Activated CD4-positive, alpha-beta T cell treated with anti-CD3 and anti-CD28 coated beads, Interleukin-10, Interleukin-2, amounts not matched to agents 100 ng/mL and 50 ng/mL, durations not matched to agents 16 hours and 8 hours (primary cell): ENCODE results near the gene MEIS2.

Experiments used
- DNase-seq: peaks from one replicate; pipeline ENCODE4 v3.0.0-alpha.2; 2020

The MEIS2 gene

DNA sequence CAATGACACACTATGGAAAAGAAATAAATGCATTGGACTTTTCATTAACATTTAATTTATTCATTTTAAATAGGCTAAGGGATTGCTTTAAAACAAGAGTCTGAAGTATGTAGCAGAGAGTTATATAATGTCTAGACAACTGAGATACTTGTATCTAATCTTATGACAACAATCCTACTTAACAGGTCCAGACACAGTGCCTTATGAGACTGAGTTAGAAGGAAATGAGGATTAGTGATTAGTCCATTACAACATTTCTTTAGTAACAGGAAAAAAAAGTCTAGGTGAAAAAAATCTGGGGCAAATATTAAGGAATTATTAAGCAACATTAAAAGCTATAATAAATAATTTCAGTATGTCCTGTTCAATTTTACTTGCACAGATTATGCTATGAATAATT is 140.6 kb downstream of the MEIS2 start:
- no peak for DNase-seq

DNA sequence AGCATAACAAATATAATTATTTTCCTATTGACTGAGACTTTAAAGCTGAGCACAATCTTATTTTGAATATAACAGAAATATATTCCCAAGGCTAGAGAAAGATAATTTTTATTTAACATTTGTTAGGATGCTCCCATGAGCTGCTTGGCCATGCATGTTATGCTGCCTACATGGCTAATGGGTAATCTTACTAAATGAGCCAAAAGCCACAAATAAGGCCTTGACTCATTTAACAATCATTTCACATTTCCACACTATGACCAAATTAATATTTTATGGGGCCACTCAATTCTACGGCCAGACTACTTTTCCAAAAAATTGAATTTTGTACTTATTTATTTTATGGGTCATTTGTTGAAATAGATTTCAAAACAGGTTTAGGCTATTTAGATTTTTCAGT is 141.7 kb downstream of the MEIS2 start:
- no peak for DNase-seq

DNA sequence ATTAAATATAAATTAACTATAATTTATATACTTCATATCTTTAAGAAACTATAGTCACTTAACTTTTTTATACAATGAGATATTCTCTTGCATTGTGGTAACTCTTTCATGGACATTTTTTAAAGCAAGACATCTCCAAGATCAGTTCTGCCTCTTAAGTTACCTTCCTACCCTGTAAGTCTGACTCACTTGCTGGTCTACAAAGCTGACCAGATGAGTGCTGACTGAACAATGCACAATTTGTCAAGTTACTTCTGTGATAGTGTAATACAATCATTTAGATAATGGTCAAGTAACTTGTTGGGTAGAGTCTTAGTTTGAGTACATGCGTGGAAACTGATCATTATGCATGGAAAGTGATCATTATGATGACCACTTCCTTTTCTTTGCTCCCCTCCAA is 145.9 kb downstream of the MEIS2 start:
- DNase-seq = no peak

DNA sequence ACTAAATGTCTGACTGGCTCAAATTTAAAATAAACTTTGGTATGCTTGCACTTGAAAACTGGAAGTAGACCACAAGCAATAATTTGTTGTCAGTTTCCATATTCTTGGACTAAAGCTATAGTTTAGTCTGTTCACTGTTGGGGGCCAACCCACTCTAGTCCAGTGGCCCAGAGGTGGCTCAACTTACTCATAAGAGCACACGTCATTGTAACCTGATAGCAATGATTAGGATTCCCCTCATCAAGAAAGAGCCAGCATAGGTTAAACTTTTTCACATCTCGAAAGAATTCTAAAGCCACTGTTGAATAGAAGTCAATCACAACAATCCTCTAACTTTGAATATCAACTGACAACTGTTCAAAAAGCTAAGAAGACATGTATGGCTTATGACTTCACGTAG is 147.0 kb downstream of the MEIS2 start:
- DNase-seq = no peak

DNA sequence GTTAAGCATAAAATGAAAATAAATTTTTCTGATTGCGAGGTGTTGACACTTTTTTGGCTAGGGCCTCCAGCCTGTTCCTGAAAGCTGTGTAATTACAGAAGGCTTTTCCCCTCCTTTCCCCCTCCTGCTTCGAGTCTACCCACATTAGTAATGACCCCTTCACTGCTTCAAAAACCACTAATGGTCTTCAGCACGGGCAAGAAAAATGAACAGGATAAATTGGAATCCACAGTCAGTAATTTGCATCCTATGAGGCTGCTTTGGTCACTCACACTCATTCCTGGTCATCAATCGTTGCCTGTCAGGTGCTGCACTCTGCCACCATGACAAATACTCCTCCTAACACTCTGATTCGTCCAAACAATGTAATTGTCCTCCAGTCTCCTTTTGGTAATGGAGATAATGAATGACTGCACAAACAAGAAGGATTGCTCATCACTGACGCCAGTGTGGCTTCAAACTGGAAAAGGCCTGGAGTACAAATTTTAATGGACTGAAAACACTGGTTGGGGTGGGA is 148.6 kb downstream of the MEIS2 start:
- no peak for DNase-seq

DNA sequence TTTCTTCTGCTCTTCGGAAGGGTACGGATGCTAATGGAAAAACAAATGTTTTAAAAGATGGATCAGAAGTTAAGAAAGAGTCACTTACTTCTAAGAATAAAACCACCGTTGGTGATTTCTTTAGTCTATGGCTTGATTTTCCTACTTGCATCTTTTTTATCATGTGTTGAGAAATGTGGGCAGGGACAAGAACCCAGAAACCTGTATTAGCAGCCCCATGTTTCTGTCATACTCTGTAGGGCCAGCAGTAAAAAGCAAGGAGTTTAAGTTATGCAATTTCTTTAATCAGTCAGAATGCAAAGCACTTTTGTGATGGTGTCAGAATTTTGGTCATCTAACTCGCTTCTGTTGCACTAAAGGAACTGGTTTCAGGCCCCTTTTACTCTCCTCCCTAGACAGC is 150.0 kb downstream of the MEIS2 start:
- DNase-seq = no peak

DNA sequence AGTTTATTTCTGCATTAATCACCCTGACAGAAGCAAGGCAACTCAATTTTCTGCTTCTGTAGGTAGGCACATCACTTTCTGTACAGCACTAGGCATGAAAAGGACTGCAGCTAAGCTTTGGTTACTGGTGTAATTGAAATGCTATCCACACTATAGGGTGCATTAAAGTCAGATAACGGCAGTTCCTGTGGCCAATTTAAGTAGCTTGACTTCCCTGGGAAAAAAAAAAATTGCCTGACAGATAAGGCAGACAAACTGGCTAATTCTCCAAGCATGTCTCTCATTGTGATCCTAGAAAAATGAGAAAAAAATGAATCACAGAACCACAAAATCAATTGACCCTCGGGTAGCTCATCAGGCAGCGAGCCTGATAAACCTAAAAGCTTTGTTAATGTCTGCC is 151.4 kb downstream of the MEIS2 start:
- no peak for DNase-seq

DNA sequence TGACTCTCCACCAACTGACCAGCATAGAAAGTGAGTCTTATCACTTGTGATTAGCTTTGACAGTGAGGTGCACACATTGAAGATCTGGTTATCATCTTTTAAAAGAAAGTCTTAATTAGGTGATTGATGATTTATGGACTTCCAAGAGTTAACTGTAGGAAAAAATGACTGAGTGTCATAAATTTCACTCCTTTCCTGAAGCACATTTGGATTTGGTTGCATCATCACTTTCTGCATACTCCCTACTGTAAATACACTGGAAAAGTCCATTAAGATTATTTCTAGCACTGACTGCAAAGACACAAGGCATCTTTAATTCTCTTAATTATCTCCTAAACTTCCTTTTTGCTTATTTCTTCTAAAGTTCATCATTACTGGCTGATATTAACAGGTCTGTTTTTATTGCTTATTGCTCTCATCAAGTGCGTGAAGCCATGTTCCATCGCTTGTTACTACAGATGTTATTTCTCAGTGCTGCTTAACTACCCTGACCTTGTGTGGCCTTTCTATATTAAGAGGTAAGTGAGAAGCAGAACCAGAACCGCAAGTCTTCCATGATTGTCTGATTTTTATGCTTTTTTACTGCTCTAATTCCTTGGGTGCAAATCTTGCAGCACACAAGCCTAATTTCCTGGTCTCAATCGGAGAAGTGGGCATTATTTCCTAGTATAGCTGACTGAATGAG is 153.2 kb downstream of the MEIS2 start:
- DNase-seq = no peak

DNA sequence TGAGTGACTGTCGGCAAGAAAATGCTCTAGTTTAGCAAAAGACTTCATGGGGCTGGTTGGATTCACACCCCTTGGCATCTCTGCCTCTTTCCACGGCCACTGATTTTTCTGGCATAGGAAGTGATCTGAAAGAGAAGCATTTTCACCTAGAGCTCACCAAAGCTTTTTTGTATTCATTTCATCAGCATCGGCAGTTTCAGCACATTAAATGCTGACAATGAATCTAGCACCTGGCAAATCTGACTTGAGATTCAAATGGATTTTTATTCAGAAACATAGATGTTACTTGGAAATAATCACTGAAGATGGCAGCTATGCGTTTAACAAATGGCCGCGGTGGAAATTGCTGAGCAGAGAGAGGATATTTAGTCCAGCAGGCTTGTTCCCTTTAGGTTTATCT is 155.9 kb downstream of the MEIS2 start:
- no peak for DNase-seq

DNA sequence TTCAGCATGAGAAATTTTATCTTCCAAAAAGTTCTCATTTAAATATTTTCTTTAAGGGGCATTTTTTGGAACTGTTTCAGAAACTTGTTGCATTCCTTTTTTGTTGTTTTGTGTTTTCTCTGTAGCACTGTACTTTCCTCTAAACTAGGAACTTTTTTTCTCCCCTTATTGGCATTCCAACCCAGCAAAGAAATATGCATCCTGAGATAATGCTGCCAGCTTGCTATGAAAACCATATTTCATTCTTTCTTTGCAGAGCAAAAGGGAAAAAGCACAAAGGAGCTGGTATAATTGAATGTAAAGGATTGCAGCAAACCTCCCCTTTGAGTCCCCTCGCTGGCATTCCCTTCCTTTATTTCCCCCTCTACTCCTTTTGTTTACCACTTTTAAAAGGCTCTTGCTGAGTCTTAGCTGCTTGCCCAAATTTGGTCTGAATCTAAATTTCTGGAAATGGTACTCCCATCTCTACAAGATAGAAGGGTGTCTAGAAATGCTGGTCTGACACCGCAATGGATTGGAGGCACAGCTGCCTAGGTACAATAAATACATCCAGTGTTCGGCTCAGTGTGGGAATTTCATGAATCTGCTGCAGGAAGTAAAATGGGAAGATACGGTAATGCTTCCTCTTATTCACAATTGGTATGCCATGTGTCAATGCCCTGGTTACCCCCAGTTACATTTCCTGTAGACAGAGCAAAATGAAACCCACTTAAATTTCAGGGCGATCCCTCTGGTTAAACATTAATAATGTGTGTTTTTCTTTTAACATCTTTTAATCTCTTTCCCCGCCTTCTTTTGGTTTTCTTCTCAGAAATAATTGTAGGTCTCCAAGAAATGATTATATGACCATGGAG is 156.6 kb downstream of the MEIS2 start:
- no peak for DNase-seq

DNA sequence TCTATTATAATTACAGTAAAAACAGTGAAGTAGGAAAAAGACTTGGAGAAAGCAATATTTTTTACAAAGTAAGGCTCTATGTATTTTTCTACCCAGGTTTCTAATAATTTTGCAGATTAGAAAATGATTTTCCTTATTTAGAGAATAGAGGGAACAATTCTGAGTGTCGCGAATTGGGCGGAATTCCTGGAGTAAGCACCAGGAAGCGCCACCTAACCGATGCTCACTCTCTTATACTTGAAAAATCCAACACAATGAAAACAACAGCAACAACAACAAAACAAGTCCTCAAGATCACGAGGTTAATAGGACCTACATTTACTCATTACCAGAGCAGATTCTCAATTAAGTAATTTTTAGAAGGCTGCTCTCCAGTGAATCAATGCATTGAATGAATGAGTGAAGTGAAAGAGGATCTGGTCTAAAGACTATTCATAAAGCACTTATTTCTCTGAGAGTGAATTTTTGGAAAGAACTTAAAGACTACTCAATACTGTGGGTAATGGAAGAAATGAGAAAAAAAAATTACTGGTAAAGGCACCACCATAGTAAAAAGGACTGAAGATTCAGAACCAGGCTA is 158.0 kb downstream of the MEIS2 start:
- no peak for DNase-seq

DNA sequence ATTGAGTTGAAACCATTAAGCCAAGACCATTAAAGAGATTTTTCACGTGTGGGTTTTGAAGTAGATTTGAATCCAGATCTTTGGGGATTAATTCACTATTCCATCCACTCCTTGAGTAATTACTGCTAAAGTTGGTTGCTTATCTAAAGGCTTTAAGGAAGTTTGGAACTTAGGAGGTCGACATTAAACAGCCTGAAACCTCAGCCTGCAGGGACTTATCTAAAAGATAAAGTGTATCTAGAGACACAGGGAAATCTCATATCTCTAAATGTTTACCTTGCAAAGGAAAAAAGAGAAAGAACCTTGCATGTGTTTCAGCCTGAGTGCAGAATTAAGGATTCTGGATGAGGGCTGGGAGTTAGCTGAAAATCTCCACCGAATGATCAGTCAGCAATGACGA is 158.6 kb downstream of the MEIS2 start:
- DNase-seq = no peak

DNA sequence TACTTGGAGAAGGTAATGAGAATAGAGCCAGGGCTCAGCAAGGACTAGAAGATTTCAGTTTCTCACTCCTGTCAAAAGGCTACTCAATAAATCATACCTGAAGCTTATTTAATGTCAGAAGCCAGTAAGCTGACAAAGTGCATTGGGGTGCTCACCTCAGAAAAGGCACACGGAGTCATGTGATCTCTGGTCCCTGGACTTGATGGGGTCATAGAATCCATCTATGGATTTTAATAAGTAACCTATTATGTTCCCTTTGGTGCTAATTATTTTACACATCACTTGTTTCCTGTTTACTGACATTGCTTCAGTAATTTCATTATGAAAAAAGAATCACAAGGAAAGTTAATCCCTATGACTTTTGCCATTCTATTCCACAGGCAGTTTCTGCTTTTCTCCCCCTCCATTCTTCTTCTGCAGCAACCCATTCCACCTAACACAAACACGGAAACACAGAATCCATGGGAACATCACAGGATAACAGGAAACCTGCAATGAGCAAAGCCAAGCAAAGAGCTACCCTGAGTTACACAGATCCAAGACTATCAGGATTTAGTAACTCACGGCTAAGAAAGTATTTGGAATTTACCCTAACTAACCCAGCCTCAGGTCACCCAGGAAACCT is 159.6 kb downstream of the MEIS2 start:
- DNase-seq = no peak

DNA sequence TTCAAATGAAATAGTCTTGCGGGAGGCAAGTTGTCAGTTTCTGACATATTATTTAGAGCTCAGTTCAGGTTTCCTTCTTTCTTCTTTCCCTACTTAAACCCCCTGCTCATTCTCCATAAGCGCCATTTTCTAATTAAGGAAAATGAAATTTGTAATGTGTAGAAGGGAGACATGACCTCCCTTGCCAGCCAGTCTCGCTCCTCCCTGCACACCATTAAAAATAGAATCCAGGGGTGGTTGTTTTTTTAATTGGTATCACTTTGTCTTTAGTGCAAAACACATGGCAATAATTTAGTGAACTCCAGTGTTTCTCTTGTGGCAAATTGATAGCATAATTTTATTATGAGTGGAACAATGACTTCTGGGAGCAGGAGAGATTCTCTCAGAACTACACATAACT is 160.1 kb downstream of the MEIS2 start:
- DNase-seq = no peak

DNA sequence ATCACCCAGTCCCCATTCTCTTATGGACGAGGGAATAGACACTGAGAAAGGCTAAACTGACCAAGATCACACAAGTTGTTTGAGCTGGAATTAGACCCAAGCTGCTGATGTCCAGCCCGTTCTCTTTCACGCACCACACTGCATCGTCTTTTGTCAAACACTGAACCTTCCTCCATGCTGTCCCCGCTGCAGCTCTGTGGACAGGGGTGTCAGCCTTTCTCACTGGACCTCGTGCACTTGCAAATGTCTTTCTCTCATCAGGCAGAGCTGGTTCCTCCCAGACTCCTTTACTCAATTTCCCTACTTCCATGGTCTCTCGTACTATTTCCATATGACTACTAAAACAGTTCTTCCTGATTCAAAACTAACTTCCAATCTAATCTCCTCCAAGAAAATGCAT is 161.6 kb downstream of the MEIS2 start:
- DNase-seq = no peak

DNA sequence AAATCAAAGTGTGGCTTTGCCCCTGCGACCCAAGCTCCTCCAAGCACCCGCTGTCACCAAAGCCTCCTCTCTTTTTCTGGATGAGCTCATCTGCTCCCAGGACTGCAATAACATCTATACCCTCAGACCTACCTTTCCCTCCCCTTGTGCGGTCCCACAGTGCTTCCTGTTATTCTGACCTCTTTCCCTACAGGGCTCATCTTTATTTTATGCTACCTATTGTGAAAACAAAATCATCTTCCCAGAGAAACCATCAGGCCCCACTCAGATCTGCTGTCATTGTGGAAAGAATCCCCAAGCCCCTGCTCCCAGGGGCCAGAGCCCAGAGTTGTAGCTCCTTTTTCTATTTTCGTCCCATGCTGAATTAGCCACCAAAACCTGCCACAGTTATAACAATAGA is 162.2 kb downstream of the MEIS2 start:
- no peak for DNase-seq

DNA sequence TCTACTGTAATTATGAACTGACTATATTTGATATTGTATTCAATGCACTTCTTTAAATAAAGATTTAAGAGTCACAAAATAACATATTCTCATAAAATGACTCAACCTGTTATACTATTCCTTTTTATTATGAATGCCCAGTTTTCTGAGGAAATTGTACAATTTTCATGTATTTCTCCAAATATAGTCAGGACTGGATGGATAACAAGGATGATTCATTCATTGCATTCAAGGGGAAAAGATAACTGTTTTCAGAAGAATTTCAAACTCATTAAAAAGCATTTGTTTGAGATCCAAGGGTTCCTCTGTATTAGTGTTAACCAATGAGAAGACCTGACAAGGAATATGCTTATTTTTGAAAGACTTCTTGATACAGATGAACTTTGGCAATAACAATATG is 163.7 kb downstream of the MEIS2 start:
- no peak for DNase-seq

DNA sequence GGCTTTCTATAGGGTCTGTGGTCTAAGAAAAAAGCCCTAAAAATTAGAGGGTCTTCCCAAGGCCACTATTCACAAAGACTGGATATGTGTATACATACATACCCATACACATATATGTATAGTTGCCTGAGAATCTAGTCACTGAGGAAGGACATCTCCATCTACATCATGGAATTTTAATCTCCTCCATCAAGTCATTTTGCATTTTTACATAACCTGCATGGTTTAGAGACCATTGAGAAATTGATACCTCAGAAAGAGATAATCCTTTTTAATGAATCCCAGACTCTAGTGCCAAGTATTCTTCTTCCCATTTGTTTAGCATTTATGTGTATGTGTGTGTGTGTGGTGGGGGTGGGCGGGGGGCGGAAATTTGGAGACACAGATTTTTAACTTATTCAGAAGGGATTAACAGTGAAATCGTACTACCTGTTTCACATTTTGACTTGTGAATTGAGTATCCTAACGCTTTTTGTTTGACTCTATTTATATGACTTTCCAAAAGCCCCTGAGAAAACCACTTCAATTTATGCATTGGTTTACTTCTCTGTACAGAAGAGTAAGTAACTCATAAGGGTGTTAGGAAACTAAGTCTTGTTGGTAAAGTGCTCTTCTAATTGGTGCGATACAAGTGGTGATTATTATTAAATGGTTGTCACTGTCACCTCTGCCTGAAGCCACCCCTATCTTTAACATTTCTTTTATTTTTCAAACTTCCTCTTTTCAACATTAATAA is 166.9 kb downstream of the MEIS2 start:
- DNase-seq = no peak

DNA sequence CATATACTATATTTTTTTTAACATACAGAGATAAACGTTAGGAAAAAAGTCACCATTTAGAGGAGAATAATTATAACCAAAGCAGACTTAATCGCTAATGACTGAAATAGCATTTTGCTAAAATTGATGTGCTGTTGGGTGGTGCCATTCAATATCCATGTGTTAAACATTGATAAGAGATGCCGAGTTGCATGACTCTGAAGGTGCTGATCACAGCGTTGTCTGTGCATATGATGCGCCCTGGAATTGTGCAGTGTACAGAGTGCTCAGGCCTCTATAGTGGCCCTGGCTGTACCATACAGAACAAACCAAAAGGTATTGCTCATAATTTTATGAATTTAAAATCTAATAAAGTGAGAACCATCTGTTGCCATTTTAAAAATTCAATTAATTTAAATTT is 168.3 kb downstream of the MEIS2 start:
- DNase-seq = no peak

DNA sequence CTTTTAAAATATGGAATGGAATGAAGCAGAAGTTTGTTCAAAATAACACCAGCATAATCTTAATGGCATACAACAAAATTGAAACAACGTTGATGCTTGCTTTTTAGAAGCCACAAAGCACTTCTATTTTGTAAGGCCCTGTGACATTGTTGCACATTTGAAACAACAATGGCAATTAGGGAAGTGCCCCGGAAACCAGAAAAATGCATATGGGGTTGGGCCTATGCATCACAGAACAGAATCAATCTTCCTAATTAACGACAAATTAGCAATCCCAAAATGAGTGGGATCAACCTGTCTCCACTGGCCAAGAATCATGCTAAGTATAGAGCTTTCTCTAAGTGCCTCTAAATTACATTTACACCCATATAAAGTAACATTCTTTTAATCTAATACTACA is 168.9 kb downstream of the MEIS2 start:
- no peak for DNase-seq

DNA sequence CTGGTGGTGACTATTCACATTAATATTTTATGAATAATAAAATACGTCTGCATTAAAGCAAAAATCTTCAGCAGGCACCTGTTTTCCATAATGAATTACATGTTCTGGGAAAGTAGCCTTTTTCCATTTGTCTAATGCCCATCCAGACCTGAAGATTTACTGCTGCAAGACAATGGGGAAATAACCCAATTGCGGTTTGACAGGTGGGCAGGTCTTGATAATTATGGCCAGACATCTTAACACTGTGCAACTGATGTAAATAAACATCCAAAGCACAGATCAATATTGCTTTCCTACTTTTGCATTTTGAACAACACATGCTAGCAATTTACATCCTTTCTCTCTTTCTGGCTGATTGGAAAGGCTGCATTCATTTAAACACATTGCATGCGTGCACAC is 173.9 kb downstream of the MEIS2 start:
- DNase-seq = no peak

DNA sequence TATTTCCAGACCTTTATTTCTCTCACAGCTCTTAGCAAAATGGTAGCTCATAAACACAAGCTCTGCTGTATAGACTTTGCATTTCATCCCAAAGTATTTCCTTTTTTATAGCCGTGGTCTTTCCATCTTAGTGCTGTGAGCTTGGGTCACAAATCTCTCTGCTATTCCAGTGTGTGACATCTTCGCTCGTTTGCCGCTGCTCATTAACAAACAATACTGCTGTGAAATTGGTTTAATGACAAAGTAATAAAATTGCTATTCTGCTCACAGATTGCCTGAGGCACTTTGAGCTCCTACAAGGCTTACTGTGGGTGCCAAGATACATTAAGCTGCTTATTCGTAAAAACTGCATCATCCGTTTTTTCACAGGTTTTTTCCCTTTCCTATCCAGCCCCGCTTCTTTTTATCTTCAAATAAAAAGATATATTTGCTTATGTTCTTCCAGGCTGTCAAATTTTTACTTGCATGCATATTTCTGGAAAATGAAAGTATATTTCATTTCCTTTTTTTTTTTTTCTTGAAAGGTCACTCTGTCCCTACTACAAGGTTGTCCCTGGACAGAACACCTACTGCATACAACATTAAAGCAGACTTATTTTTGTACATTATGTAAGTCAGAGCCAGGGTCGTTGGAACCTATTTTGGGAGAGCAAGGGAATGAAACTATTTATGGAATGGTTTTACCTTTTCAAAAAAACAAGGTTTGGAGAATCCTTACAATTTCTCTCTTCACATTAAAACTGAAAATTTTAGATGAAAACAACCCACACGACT is 174.5 kb downstream of the MEIS2 start:
- DNase-seq = no peak
